Kidney glomerular epithelial cell (primary cell): Measurements from ENCODE around the gene NXPE3.

Source experiments
- DNase-seq: peaks from one replicate; lab custom pipeline; 2025; lab: John Stamatoyannopoulos, UW

The NXPE3 gene

GRCh38 chr3:101803173-101803782 is 24.3 kb downstream of the NXPE3 start:
- DNase-seq = peak; percentile 45

GRCh38 chr3:101803939-101804338 is 24.9 kb downstream of the NXPE3 start:
- DNase-seq = no peak

GRCh38 chr3:101806491-101806890 is 27.5 kb downstream of the NXPE3 start:
- no peak for DNase-seq

- DNase-seq = no peak
Observed at GRCh38 chr3:101807888-101808287, 28.9 kb downstream of the NXPE3 start.

- peak; percentile 48 for DNase-seq
Observed at GRCh38 chr3:101809178-101810021, 30.4 kb downstream of the NXPE3 start.

GRCh38 chr3:101810022-101810418 is 31.0 kb downstream of the NXPE3 start:
- peak; percentile 33 for DNase-seq

GRCh38 chr3:101811875-101812274 is 32.9 kb downstream of the NXPE3 start:
- DNase-seq = no peak

- DNase-seq = no peak
Observed at GRCh38 chr3:101812895-101813294, 33.9 kb downstream of the NXPE3 start.

- peak; percentile 25 for DNase-seq
Observed at GRCh38 chr3:101813817-101814440, 34.9 kb downstream of the NXPE3 start.

GRCh38 chr3:101814835-101815234 is 35.8 kb downstream of the NXPE3 start:
- peak; percentile 8 for DNase-seq

GRCh38 chr3:101816215-101817149 is 37.5 kb downstream of the NXPE3 start:
- DNase-seq = peak; percentile 56

GRCh38 chr3:101817992-101818391 is 39.0 kb downstream of the NXPE3 start:
- no peak for DNase-seq

- no peak for DNase-seq
Observed at GRCh38 chr3:101819649-101820206, 40.7 kb downstream of the NXPE3 start.

GRCh38 chr3:101821503-101821902 is 42.5 kb downstream of the NXPE3 start:
- no peak for DNase-seq

GRCh38 chr3:101823525-101823924 is 44.5 kb downstream of the NXPE3 start:
- DNase-seq = no peak

- DNase-seq = no peak
Observed at GRCh38 chr3:101824702-101825101, 45.7 kb downstream of the NXPE3 start.

- no peak for DNase-seq
Observed at GRCh38 chr3:101825904-101826445, 47.0 kb downstream of the NXPE3 start.

- peak; percentile 88 for DNase-seq
Observed at GRCh38 chr3:101827211-101828174, 48.5 kb downstream of the NXPE3 start.

- DNase-seq = no peak
Observed at GRCh38 chr3:101828276-101828675, 49.3 kb downstream of the NXPE3 start.
